HEK293T (cell line): ENCODE data around the gene ZNF497.

Experiments used
- CTCF ChIA-PET: fragments of 350-600 bp; formaldehyde crosslinking; extraction: SDS; loops from one replicate; lab custom pipeline; 2021; ENCODE audit warnings: antibody characterized with exemption, inconsistent platforms; lab: Yijun Ruan, JAX
- POLR2A ChIA-PET: fragments of 350-600 bp; formaldehyde crosslinking; extraction: SDS; loops from one replicate; lab custom pipeline; 2020; ENCODE audit warnings: antibody characterized with exemption, inconsistent platforms; lab: Yijun Ruan, JAX
- DNase-seq: peaks from one replicate; pipeline ENCODE4 v3.0.0; 2012; ENCODE audit warnings: mixed read lengths; ENCODE audit errors: extremely low spot score
- ARNT ChIP-seq: fragments of 450-650 bp; IDR thresholded peaks from 2 replicates; pipeline ENCODE4 v1.6.1; 2017; ENCODE audit warnings: mild to moderate bottlenecking
- BHLHE40 ChIP-seq: fragments of 450-650 bp; IDR thresholded peaks from 2 replicates; pipeline ENCODE4 v1.6.1; 2016; ENCODE audit warnings: mild to moderate bottlenecking, moderate library complexity, borderline replicate concordance
- CTBP1 ChIP-seq: fragments of 450-650 bp; IDR thresholded peaks from 2 replicates; pipeline ENCODE4 v1.6.1; 2016; ENCODE audit warnings: borderline replicate concordance
- ELF4 ChIP-seq: fragments of 450-650 bp; IDR thresholded peaks from 2 replicates; pipeline ENCODE4 v1.6.1; 2017; ENCODE audit warnings: antibody characterized with exemption
- FOXA1 ChIP-seq: fragments of 450-650 bp; IDR thresholded peaks from 2 replicates; pipeline ENCODE4 v1.6.1; 2016; ENCODE audit warnings: mild to moderate bottlenecking
- FOXK2 ChIP-seq: fragments of 450-650 bp; IDR thresholded peaks from 2 replicates; pipeline ENCODE4 v1.6.1; 2016; ENCODE audit warnings: mild to moderate bottlenecking
- FOXM1 ChIP-seq: fragments of 450-650 bp; IDR thresholded peaks from 2 replicates; pipeline ENCODE4 v1.6.1; 2017; ENCODE audit warnings: mild to moderate bottlenecking, borderline replicate concordance
- HDGF ChIP-seq: fragments of 450-650 bp; IDR thresholded peaks from 2 replicates; pipeline ENCODE4 v1.6.1; 2017; ENCODE audit warnings: antibody characterized with exemption, borderline replicate concordance
- L3MBTL2 ChIP-seq: fragments of 450-650 bp; conservative IDR thresholded peaks from 2 replicates; pipeline ENCODE4 v1.6.1; 2016; ENCODE audit warnings: mild to moderate bottlenecking
- LEF1 ChIP-seq: fragments of 450-650 bp; IDR thresholded peaks from 2 replicates; pipeline ENCODE4 v1.6.1; 2017; ENCODE audit warnings: mild to moderate bottlenecking, borderline replicate concordance
- NFRKB ChIP-seq: fragments of 450-650 bp; IDR thresholded peaks from 2 replicates; pipeline ENCODE4 v1.6.1; 2016; ENCODE audit warnings: mild to moderate bottlenecking, moderate library complexity
- SP1 ChIP-seq: fragments of 450-650 bp; IDR thresholded peaks from 2 replicates; pipeline ENCODE4 v1.6.1; 2017
- SUZ12 ChIP-seq: fragments of 450-650 bp; IDR thresholded peaks from 2 replicates; pipeline ENCODE4 v1.6.1; 2016; ENCODE audit warnings: mild to moderate bottlenecking
- TARDBP ChIP-seq: fragments of 450-650 bp; IDR thresholded peaks from 2 replicates; pipeline ENCODE4 v1.6.1; 2016
- ZNF384 ChIP-seq: fragments of 450-650 bp; IDR thresholded peaks from 2 replicates; pipeline ENCODE4 v1.6.1; 2016
- TF ChIP-seq, protein P1 (sequence below): fragments of 450-650 bp; IDR thresholded peaks from 2 replicates; pipeline ENCODE4 v1.6.1; 2016

ZNF497 gene

DNA sequence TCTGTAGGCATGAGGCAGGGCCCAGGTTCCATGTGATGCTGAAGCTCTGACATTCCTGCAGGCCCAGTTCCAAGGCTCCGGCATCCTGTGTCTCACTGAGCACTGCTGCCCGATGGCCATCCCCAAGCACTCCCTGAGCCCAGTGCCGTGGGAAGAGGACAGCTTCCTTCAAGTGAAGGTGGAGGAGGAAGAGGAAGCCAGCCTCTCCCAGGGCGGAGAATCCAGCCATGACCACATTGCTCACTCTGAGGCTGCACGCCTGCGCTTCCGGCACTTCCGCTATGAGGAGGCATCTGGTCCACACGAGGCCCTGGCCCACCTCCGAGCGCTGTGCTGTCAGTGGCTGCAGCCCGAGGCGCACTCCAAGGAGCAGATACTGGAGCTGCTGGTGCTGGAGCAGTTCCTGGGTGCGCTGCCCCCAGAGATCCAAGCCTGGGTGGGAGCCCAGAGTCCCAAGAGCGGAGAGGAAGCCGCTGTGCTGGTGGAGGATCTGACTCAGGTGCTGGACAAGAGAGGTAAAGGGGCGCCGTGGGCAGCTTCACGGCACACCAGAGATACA, 27.8 kb downstream of the ZNF497 start:
- no peak for TF ChIP-seq LEF1
- no peak for TF ChIP-seq BHLHE40
- no peak for TF ChIP-seq HDGF
- no peak for TF ChIP-seq NFRKB
- no peak for TF ChIP-seq SUZ12
- no peak for TF ChIP-seq ZNF384
- no peak for TF ChIP-seq CTBP1
- TF ChIP-seq ARNT = no peak
- no peak for TF ChIP-seq SP1
- no peak for TF ChIP-seq FOXK2
- no peak for TF ChIP-seq L3MBTL2
- ChIA-PET POLR2A (no interaction called here), CTCF (no interaction called here)
- DNase-seq = no peak

DNA sequence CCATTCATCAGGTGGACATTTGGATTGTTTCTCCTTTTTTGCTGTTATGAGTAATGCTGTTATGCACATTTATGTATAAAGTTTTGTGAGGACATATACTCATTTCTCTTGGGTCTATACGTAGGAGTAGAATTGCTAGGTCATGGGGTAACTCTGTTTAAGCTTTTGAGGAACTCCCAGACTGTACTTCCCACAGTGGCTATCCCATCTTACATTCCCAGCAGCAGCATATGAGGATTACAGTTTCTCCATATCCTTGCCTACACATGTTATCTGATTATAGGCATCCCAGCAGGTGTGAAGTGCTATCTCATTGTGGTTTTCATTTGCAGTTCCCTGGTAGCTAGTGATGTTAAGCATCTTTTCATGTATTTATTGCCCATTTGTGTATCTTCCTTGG, 29.9 kb downstream of the ZNF497 start:
- ChIA-PET CTCF (no interaction called here), POLR2A (no interaction called here)
- no peak for TF ChIP-seq FOXM1
- no peak for TF ChIP-seq ARNT
- TF ChIP-seq LEF1 = no peak
- no peak for DNase-seq

DNA sequence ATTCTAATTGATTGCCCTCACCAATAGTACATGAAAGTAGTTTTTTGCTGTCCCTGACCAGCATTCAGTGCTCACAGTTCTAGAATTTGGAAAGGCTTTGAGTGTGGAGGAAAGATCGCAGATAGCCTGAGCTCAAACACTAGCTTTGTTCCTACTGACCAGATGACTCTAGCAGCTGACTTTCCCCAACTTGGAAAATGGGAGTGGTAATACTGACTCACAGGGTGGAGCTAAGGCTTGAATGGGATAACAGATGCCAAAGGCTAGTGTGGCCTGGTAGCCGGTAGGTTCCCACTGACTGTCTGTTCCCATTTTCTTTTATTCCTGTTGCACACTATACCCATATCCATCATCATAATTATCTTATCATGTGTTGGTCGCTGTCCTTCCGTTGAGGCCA, 32.1 kb downstream of the ZNF497 start:
- no peak for DNase-seq
- CTCF ChIA-PET = no interaction called here
- TF ChIP-seq FOXK2 (no peak), L3MBTL2 (no peak), SP1 (no peak), NFRKB (no peak), CTBP1 (no peak)
- TF ChIP-seq, protein P1, sequence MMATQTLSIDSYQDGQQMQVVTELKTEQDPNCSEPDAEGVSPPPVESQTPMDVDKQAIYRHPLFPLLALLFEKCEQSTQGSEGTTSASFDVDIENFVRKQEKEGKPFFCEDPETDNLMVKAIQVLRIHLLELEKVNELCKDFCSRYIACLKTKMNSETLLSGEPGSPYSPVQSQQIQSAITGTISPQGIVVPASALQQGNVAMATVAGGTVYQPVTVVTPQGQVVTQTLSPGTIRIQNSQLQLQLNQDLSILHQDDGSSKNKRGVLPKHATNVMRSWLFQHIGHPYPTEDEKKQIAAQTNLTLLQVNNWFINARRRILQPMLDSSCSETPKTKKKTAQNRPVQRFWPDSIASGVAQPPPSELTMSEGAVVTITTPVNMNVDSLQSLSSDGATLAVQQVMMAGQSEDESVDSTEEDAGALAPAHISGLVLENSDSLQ = no peak
- POLR2A ChIA-PET = interaction anchor here (0.6 to 1.3 kb wide), 4 partner anchors 17 to 108 kb away, joined by 3 to 5 read pairs (median 4); partner anchors contain the start of gene ZNF497

DNA sequence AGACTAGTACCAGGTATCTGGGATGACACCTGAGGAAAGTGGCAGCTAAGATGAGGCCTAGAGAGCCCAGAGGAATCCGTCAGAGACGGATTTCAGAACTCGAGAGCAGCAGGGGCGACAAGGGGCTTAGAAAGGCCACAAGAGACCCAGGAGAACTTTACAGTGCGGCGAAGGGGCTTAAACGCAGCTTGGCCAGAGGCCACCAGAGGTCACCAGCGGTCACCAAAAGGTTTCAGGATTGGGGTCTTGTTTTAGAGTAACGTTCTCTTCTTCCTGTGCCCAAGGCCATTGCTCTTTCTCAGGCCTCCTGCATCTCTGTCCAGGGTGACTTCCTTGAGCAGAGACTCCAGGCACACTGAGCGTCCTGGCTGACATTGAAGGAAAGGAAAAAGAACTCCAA, 33.6 kb downstream of the ZNF497 start:
- DNase-seq = peak; percentile 37
- ChIA-PET CTCF (interaction anchor here (1.0 kb wide), 1 partner anchor 34 kb away, joined by 3 read pairs; no protein-coding TSS in a partner anchor), POLR2A (interaction anchor here (1.1 kb wide), 1 partner anchor 191 kb away, joined by 3 read pairs; no protein-coding TSS in a partner anchor)
- no peak for TF ChIP-seq TARDBP
- TF ChIP-seq SUZ12 = no peak
- TF ChIP-seq HDGF = no peak
- TF ChIP-seq FOXA1 = no peak

DNA sequence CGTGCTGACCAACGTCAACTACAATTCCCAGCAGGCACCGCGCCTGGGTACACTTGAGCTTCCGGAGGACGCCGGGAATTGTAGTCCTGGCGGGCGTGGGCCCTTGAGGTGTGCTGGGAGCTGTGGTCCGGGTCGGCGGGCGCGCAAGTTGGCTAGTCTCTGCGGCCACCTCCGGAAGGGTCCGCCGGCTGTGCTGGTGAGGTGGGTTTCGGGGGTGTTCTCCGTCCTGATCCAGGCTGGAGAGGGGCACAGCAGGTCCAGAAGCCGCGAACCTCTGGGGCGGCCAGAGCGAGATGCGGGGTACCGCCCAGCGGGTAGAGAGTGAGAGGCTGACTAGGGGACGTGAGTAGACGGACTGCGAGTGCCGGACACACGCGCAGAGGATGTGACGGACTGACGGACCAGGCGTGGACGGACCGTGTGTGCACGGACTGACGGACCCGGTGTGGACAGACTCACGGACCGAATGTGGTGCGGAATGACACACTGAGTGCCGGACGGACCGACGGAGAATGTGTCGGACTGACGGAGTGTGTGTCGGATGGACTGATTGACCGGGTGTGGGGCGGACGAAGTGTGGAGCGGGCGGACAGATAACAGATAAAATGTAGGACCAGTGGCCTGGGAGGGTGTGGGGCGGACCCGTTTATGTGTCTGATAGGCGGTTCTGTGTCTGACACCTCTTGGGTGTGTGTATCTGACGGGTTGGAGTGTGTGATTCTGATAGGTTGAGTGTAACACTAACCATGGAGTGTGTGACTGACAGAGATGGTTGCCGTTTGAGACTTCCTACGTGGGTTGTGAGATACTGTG, 35.4 kb downstream of the ZNF497 start, which contains the start of gene ZSCAN22:
TSS of gene ZSCAN22 (plus strand) at position 81 of the 813 bp plus-strand sequence. CDS start 7,809 bp downstream, outside the sequence.
- peak; percentile 95 for DNase-seq
- ChIA-PET CTCF (no interaction called here), POLR2A (interaction anchor here (1.0 to 1.7 kb wide), 8 partner anchors 10 to 248 kb away, joined by 3 to 18 read pairs (median 4); partner anchors contain the start of genes ZBTB45 and ZNF497)
- peak; percentile 42; the same call in 1 of the 2 replicates for TF ChIP-seq L3MBTL2
- TF ChIP-seq SUZ12 = peak; percentile 80
- TF ChIP-seq, protein P1 = peak; percentile 85
- peak; percentile 87 for TF ChIP-seq ELF4
- TF ChIP-seq ZNF384 = no peak
- TF ChIP-seq CTBP1 = peak; percentile 80
- TF ChIP-seq SP1 = no peak

DNA sequence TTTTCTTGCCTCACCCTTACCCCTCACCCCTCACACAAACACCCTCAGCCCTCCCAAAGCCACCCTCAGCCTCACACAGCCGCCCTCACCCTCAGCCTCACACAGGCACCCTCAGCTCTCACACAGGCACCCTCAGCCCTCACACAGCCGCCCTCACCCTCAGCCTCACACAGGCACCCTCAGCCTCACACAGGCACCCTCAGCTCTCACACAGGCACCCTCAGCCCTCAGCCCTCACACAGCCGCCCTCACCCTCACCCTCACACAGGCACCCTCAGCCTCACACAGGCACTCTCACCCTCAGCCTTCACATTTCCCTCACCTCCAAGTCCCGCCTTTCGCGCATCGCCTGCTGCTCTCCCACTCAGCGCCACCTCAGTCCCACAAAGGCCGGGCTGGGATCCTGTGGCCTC, 36.0 kb downstream of the ZNF497 start:
- POLR2A ChIA-PET = interaction anchor here (1.0 to 1.7 kb wide), 8 partner anchors 10 to 249 kb away, joined by 3 to 18 read pairs (median 4); partner anchors contain the start of genes ZBTB45 and ZNF497
- TF ChIP-seq, protein P1 = no peak
- TF ChIP-seq NFRKB (no peak), ARNT (no peak), HDGF (no peak), ZNF384 (no peak), LEF1 (no peak), SUZ12 (no peak), TARDBP (no peak), L3MBTL2 (no peak), ELF4 (no peak), FOXA1 (no peak), BHLHE40 (no peak), FOXK2 (no peak), CTBP1 (no peak), SP1 (no peak), FOXM1 (no peak)
- DNase-seq = no peak
- CTCF ChIA-PET = no interaction called here
